Measurements from ENCODE around the gene RADIL. TPM values are rescaled to one million over a fixed set of nuclear protein-coding genes. Genes with fewer than 3 reads are reported as not detected.

Gene RADIL
- polyA plus RNA-seq, 3 donors, result 2.1 to 3.5 (median 2.8) TPM

DNA sequence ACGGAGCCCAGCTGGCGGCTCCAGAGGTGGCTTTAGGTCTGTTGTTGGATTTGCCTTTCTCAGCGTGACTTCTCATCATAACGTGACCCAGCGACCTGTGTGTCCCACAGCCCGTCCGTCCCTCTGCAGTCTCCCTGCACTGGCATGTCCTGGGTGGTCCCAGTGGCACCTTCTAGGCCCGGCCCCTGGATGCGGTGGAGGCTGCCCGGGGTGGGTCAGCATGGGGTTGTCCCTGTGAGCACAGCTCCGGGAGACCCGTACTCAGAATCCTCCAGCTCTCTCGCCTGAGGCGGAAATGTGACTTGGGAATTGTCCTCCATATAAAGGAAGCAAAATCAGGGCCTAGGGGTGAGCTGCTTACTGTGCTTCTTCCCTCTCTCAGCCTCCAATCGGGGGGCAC lies 133.7 kb downstream of the RADIL start:
- no peak for DNase-seq (ENCODE audit: extremely low read depth in 1 of 11, low read depth in 9 of 11, low spot score in 4 of 11)

DNA sequence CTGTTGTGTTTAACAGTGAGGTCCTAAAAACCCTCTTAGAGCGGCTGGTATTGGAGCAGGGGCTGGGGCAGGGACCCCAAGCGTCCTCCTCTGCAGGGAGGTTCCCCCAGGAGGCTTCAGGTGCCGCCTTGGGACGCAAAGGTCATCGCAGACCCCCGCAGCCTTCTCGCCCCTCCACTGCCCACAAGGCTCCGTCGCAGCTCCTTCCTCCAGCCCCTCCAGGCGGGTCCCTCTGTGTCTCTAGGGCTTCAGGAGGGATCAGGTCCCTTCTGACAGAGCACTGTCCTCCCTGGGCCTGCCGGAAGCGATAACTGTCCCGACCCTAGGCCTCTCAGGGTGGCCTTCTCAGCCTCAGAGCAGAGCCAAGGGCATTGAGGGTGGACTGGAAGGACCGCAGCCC lies 134.2 kb downstream of the RADIL start:
- DNase-seq (ENCODE audit: extremely low read depth in 1 of 11, low read depth in 9 of 11, low spot score in 4 of 11), result no peak

Other genes with a start within 250 kb of the RADIL start
- gene FOXK1, start 201.4 kb downstream of the RADIL start, polyA plus RNA-seq (ENCODE audit: insufficient read length in 3 of 3), result 10 to 100 TPM; 16.9 to 19.8 (median 19.5) TPM
- gene AP5Z1, start 108.1 kb downstream of the RADIL start, polyA plus RNA-seq (ENCODE audit: insufficient read length in 3 of 3), result 10 to 100 TPM; 14.9 to 31.4 (median 26.5) TPM
- gene PAPOLB, start 21.7 kb downstream of the RADIL start, polyA plus RNA-seq (ENCODE audit: insufficient read length in 3 of 3), result under 1 TPM; 0.09 to 0.12 (median 0.10) TPM
- under 1 TPM in 1 of 3 donors, not detected in 2; 0.07 TPM for gene MMD2, start 75.5 kb upstream of the RADIL start, polyA plus RNA-seq (ENCODE audit: insufficient read length in 3 of 3)
- gene RBAK, start 162.1 kb upstream of the RADIL start, polyA plus RNA-seq (ENCODE audit: insufficient read length in 3 of 3), result 10 to 100 TPM; 21.4 to 23.4 (median 22.3) TPM

Measured in renal cortex interstitium (tissue), 11 donors.